GM21515 (cell line): ENCODE measurements around the gene IFI6.
"Not testable (repeated sequence)": the region's sequence is repeated elsewhere in the genome, so short reads cannot be mapped to it uniquely, and the experiment has no call there.

Experiments used
- ATAC-seq: cut with Tn5 transposase; IDR thresholded peaks from one replicate; pipeline ENCODE4 v1.9.1; 2021; ENCODE audit not compliant: unreplicated experiment

IFI6 gene

DNA sequence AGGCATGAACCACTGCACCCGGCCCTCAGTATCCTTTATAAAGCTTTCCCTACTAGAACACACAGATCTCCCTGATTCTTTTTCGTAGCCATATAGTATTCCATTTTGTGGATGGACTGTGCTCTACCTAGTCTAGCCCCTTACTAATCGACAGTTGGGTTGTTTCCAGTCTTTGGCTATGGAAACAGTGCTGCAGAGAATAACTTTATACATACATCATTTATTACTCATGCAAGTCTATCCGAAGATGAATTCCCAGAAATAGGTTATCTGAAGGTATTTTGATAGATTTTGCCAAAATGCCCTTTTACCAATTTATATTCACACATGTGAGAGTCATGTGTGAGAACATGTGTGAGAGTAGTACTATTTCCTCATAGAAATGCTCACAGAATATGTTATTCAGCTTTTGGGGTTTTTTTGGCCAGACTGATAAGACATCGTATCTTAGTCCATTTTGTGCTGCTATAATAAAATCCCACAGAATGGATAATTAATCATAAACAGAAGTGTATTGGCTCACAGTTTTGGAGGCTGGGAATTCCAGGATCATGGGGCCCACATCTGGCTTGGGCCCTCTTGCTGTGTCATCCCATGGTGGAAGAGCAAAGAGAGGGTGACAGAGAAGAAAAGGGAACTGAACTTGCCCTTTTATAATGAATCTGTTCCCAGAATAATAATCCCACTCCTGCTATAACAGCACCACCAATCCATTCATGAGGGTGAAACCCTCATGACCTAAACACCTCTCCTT is 19.7 kb downstream of the IFI6 start:
- ATAC-seq: no peak

DNA sequence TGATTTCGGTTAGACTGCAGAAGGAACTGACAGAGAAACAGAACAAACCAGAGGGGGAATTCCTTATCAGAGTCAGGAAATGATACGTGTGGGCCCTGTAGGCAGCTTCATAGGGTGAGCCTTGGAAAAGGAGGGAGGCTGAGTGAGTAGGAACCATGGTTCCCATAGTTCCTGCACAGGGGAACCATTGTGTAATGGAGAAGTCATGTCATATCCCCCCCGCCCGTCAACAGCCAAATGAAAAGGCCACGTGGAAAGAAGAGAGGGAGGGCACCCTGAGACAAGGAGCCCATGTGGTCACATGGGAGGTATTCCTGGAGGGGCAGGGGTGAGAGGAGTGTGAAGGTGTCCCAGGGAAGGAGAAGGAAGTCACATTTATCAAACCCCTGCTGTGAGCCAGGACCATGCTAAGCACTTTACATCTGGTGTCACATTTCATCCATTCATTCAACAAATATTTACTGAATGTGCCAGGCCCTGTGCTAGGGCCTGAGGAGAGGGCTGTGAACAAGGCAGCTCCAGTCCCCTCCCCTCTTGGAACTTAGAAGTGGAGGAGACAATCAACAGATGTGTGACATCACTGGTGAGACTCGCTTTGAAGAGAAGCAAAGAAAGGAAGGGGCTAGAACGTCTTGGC is 21.3 kb downstream of the IFI6 start:
- ATAC-seq: no peak

DNA sequence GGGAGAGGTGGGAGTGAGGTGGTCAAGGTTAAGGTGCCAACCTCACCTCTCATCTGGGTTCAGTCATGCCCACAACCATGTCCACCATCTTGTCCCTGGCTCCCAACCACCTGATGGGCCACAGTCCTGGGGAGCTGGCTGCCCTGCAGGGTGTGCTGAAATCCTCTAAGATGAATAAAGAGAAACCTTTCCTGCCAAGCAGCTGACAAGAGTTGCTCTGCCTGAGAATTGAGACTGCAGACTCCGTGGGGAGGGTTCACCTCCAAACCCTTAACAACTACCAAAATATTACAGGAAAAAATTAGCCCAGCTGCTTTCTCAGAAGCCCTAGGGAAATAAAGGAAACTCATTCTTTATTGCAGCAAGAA is 21.8 kb downstream of the IFI6 start:
- ATAC-seq: no peak

DNA sequence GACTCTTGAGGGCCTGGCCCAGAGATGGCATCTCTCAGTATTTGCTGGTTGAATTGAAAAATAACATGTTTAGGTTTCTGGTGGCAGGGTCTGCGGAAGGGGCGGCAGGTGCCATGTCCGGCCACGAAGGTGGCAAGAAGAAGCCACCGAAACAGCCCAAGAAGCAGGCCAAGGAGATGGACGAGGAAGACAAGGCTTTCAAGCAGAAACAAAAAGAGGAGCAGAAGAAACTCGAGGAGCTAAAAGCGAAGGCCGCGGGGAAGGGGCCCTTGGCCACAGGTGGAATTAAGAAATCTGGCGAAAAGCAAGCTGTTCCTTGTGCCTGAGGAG is 22.7 kb downstream of the IFI6 start:
- no peak for ATAC-seq

DNA sequence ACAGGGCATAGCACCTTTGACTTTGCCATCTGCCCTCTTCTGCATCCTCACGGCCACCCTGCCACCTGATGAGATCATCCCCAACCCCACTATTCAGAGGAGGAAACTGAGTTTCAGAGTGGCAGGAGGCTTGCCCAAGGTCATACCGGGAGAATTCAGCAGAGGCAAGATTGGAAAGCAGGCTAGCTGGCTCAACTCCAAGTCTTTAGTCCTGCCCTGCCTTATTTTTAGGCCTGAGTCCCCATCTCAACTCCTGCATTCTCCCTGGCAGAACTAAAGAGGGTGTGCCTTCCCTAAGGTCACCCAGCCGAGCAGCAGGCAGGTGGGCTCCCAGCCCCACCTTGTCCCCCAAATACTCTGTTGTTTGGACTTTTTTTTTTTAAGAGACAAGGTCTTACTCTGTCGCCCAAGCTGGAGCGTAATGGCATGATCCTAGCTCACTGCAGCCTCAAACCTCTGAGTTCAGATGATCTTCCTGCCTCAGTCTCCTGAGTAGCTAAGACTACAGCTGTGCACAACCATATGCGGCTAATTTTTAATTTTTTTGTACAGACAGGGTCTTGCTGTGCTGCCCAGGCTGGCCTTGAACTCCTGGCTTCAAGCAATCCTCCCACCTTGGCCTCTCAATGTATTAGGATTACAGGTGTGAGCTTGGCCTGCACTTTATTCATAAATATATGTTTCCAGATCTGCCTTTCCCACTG is 23.2 kb downstream of the IFI6 start:
- ATAC-seq: no peak

DNA sequence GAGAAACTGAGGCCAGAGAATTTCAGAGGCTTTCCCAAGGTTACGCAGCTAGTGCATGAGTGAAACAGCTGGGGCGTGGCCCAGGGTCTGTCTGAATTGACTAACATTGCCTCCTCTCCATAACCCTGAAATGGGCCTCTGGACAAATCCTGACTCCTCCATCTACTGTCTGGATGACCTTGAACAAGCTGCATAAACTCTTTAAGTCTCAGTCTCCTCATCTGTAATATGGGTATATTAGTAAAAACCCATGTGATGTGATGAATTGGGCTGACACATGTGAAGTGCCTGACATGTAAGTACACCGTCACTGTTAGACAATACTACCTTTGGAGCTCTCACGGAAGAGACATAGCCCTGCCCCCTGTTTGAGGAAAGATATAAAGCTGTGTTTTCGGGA is 24.7 kb downstream of the IFI6 start:
- no peak for ATAC-seq

DNA sequence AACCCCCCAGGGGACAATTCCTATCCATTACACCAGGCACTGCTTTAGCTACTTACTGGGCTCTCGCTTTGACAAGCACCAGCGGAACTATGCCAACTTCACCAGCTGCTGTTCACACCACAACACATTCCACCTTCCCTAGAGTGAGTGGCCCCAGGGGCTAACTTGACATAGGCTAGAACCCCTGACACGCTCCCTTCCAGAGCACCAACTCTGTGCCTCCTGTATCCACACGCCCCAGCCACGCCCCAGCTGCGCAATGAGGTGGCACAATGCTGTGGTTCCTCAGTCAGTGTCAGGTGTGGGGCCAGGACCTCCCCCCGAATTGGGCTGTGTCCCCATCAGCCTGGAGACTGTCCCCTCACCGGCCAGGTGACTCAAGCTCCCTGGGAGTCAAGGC is 25.3 kb downstream of the IFI6 start:
- no peak for ATAC-seq

DNA sequence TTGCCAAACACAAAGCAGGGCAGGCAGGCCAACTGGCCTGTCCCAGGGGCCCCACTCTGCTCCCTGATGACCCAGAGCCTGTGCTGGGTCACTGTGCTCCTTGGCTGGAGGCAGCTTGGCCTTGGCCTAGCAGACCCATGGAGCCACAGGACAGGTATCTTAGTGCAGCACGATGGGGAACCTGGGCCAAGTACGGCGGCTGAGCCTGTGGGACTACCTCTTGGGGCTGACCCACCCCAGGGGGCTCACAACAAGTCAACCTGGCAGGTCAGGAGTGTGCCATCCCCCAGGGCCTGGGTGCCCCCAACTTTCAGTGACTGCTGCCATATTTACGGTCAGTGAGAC is 26.9 kb downstream of the IFI6 start:
- ATAC-seq: no peak

DNA sequence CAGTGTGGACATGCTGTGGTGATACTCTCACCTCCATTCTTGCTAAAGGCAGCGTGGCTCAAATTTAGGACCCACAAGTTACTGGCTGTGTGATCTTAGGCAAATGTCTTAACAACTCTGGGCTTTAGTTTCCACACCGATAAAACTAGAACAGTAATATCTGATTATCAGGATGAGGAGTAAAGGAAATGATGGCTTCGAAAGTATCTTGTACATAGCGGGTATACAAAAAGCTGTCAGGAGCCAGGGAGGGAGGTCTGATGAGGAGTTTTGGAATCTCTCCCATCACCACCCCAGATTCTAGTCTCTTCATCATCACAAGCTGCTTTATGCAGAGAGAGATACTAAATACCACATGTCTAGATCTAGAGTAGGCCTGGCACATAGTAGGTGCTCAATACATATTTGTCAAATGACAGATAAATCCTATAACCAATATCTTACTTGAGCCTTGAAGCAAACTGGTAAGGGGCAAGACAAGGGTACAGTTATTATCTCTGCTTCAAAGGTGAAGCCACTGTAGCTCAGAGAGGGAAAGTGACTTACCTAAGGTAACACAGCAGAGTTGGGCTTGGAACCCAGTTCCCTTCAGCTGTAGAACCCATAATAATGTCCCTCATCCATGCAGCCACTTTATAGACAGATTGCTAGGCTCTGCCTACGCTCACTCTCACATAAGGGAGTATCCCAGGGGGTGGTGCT is 27.5 kb downstream of the IFI6 start:
- ATAC-seq: no peak

DNA sequence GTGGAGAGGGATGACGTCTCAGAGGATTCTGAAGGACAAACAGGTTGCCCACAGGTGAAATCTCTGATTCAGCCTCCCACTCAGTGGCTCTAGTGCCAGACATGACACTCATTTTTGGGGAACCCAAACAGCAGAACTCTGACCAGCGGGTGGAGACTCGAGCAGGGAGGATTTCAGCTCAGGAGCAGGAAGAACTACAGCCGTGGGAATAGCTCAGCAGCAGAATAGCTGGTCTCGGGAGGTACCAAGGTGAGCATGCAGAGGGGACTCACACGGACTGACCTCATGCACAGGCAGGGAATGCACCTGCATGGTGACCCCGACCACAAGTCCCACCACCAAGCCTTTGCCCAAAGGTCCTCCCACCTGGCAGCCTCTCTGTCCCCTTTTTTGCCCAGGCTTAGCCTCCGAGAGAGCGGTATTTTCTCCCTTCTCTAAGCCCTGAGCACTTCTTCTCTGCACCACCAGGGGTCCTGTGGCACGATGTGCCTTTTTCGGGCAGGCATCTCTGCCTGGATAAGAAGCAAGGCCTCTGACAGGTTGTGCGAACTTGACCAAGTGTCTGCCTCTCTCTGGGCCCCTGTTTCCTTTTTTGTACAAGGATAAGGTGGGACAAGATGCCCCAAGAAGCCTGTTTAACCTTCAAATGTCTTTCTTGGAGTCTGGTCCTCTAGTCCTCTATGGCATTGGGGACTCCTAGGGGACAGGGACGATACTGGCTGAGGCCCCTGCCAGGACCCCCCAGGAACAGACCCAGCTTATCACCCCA is 28.2 kb downstream of the IFI6 start:
- ATAC-seq: no peak

DNA sequence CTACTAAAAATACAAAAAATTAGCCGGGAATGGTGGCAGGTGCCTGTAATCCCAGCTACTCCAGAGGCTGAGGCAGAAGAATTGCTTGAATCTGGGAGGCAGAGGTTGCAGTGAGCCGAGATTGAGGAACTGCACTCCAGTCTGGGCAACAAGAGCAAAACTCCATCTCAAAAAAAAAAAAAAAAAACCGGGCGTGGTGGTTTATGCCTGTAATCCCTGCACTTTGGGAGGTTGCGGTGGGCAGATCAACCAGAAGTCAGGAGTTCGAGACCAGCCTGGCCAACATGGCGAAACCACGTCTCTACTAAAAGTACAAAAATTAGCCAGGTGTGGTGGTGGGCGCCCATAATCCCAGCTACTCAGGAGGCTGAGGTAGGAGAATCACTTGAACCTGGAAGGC is 31.5 kb downstream of the IFI6 start:
- not testable (repeated sequence) for ATAC-seq

DNA sequence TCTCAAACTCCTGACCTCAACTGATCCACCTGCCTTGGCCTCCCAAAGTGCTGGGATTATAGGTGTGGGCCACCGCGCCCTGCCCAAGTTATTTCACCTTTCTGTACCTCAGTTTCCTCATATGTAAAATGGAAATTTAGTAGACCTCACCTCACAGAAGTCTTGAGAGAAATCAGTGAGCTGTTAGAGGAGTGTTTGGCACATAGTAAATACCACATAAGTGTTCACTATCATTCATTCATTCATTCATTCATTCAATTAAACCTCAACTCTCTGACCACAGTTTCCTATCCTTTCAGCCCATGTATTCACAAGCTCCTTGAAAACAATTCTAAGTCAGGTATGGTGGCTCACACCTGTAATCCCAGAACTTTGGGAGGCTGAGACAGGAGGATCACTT is 33.2 kb downstream of the IFI6 start:
- no peak for ATAC-seq

DNA sequence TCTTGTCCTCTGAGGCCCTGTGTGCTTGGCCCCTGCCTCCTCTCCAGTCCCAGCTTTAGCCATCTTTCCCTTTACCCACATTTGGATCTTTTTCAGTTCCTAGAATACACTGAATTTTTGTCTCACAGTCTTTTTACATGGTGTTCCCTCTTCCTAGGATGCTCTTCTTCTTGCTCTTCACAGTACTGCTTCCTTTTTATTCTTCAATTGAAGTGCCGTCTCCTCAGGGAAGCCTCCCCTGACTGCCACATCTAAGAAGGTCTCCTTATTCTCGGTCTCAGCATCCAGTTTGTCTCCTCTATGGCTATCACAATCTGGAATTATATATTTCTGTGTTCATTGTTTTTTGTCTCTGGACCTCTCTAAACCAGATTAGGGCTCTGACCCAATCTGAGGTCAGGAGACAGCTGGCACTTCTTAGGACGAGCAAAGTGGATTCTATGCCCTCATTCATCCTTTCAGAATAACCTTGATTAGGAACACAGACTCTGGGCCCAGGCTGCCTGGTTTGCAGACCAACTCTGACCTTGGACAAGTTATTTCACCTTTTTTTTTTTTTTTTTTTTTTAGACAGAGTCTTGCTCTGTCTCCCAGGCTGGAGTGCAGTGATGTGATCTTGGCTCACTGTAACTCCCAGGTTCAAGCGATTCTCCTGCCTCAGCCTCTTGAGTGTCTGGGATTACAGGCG is 33.8 kb downstream of the IFI6 start:
- no peak for ATAC-seq

DNA sequence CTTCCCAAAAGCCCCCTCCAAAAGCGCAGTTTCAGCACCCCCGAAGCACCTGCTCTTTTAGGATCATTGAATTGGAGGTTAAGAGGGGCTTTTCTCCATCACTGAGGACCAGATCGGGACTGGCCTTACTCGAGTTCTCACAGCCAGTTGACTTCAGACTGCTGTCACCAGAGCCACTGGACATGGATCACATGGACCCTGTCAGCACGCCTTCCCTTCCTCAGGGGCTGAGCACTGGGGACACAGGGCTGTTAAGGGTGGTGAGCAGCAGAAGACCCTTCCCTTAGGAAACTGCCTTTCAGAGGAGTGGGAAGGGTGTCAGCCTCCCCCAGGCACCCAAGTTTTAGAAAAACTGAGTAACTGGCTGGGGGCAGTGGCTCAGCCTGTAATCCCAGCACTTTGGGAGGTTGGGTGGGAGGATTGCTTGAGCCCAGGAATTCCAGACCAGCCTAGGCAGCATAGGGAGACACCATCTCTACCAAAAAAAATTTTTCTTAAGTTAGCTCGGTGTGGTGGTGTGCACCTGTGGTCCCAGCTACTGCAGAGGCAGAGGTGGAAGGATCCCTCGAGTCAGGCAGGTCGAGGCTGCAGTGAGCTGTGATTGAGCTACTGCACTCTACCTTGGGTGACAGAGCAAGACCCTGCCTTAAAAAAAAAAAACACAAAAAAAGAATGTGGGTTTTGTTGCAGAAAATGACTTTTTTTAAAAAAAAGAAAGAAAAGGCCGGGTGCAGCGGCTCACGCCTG is 36.4 kb downstream of the IFI6 start:
- no peak for ATAC-seq

DNA sequence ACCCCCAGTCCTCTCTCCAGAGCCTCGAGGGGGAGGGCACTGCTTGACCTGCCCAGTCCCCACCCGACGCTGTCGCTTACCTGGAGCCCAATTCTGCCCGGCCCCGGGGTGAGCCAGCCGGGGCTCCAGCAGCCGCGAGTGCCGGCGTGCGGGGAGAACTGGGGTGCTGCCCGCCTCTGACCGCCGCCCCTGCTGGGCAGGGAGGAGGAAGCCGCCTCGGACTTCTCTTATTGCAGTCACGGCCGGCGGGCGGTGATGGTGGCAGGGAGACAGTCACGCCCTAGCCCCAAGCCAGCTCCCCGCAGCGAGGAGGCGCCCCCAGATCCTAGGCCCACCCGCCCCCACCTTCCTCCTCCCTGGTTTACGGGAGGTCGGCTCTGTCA is 37.0 kb downstream of the IFI6 start, which contains the start of gene FGR:
Gene FGR (minus strand): TSS at position 201 of the 383 bp plus-strand sequence. CDS start 11,269 bp downstream, outside the sequence.
- no peak for ATAC-seq

DNA sequence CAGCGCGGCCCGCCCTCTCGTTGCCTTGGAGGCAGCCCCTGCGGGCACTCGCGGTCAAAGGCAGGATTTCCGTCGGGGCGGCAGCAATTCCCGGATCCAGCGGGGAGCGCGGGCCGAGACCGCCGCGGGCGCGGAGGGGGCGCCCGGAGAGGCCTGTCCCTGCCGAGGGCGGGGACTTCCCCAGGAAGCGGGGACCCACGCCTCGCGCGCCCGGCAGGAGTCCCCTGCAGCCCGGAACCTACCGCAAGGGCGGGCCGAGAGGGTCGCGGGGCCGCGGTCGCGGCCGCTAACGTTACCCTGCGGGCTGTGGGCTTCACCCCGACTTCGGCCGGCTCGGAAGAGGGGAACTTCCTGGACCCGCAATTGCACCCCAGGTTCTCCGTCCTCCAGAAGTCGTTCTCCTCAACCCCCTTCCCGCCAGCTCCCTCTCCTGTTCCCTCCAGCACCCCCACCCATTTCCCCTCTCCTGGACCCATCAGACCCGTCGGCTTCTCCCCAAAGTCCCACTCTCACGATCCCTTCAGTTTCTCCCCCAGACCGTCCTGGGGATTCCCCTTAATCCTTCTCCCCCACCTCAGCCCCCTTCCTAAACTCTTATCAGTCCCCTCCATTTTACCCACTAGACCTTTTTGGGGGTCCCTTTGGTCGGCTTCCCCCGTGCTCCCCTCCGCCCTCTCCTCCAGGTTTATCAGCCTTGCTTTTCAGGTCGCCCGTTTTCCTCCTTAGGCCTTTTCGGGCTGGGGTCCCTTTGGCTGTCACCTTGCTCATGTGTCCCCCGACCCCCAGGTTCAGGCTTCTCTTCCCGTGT is 37.6 kb downstream of the IFI6 start:
- ATAC-seq: no peak

DNA sequence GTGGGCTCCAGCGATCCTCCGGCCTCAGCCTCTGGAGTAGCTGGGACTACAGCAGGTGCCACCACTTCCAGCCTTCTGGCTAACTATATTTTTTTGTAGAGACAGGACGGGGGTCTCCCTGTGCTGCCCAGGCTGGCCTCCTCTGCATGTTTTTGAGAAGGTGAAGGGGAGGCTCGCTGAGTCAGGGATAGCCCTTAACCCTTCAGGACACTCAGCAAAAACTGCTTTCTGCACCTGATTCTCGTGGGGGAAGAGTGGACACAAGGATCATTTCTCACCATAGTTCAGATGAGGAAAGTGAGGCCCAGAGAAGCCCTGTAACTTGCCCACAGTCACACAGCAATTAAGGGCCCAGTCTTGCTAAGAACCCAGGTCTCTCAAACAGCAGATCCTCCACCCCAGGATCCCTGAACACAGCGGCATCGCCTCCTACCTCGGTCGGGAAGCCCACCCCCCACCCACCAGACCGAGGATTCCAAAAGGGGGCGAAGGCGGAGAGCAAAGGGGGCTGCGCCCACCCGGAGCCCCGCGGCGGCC is 38.3 kb downstream of the IFI6 start:
- ATAC-seq: no peak

DNA sequence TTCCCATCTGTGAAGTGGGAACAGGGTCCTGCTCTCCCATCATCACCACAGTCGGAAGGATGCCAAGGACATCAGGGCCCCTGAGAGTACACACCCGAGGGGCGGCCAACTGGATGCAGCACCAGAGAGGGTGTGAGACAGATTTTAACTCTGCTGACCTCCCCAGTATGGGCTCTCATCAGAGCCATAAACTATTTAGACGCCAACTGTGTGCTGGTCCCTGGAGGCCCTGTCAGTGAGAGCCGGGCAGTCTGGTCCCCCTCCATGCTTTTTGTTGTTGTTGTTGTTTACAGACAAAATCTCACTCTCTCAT is 38.7 kb downstream of the IFI6 start:
- ATAC-seq: no peak
